NCI-H1105 treated with DMSO at 0.1 percent for 48 hours (cell line): ENCODE data around the gene SLC26A2.
"Not testable (repeated sequence)": the region's sequence is repeated elsewhere in the genome, so short reads cannot be mapped to it uniquely, and the experiment has no call there.

Experiments
- DNase-seq: peaks from one replicate; lab custom pipeline; 2025; lab: John Stamatoyannopoulos, UW

SLC26A2 gene

GRCh38 chr5:150006318-150006717, 45.8 kb downstream of the SLC26A2 start:
- DNase-seq: no peak

GRCh38 chr5:150007050-150007449, 46.5 kb downstream of the SLC26A2 start:
- no peak for DNase-seq

GRCh38 chr5:150009671-150010387, 49.3 kb downstream of the SLC26A2 start:
- no peak for DNase-seq

- DNase-seq: no peak
Measured at GRCh38 chr5:150013931-150014330, 53.4 kb downstream of the SLC26A2 start.

- DNase-seq: no peak
Measured at GRCh38 chr5:150014456-150014855, 53.9 kb downstream of the SLC26A2 start.

GRCh38 chr5:150015415-150015814, 54.9 kb downstream of the SLC26A2 start:
- no peak for DNase-seq

- no peak for DNase-seq
Measured at GRCh38 chr5:150016537-150016936, 56.0 kb downstream of the SLC26A2 start.

GRCh38 chr5:150017226-150018005, 56.9 kb downstream of the SLC26A2 start:
- no peak for DNase-seq

- no peak for DNase-seq
Measured at GRCh38 chr5:150020249-150020648, 59.7 kb downstream of the SLC26A2 start.

GRCh38 chr5:150021491-150022157, 61.1 kb downstream of the SLC26A2 start:
- no peak for DNase-seq

- DNase-seq: no peak
Measured at GRCh38 chr5:150022158-150022531, 61.6 kb downstream of the SLC26A2 start.

GRCh38 chr5:150022681-150023080, 62.1 kb downstream of the SLC26A2 start:
- no peak for DNase-seq

- DNase-seq: no peak
Measured at GRCh38 chr5:150023136-150023535, 62.6 kb downstream of the SLC26A2 start.

GRCh38 chr5:150024346-150024984, 63.9 kb downstream of the SLC26A2 start:
- DNase-seq: no peak

- DNase-seq: no peak
Measured at GRCh38 chr5:150026682-150027172, 66.2 kb downstream of the SLC26A2 start.

- not testable (repeated sequence) for DNase-seq
Measured at GRCh38 chr5:150028047-150028446, 67.5 kb downstream of the SLC26A2 start.

GRCh38 chr5:150033334-150033733, 72.8 kb downstream of the SLC26A2 start:
- DNase-seq: no peak

- DNase-seq: no peak
Measured at GRCh38 chr5:150034662-150035061, 74.1 kb downstream of the SLC26A2 start.

- no peak for DNase-seq
Measured at GRCh38 chr5:150035139-150035895, 74.8 kb downstream of the SLC26A2 start.

- DNase-seq: no peak
Measured at GRCh38 chr5:150036513-150036912, 76.0 kb downstream of the SLC26A2 start.
